Measurements from ENCODE around the gene PLXNA4. TPM values are rescaled to one million over a fixed set of nuclear protein-coding genes. Genes with fewer than 3 reads are reported as not detected.

The PLXNA4 gene
- total and polyA plus RNA-seq, 4 donors: 0.04 to 1.1 (median 0.41) TPM

DNA sequence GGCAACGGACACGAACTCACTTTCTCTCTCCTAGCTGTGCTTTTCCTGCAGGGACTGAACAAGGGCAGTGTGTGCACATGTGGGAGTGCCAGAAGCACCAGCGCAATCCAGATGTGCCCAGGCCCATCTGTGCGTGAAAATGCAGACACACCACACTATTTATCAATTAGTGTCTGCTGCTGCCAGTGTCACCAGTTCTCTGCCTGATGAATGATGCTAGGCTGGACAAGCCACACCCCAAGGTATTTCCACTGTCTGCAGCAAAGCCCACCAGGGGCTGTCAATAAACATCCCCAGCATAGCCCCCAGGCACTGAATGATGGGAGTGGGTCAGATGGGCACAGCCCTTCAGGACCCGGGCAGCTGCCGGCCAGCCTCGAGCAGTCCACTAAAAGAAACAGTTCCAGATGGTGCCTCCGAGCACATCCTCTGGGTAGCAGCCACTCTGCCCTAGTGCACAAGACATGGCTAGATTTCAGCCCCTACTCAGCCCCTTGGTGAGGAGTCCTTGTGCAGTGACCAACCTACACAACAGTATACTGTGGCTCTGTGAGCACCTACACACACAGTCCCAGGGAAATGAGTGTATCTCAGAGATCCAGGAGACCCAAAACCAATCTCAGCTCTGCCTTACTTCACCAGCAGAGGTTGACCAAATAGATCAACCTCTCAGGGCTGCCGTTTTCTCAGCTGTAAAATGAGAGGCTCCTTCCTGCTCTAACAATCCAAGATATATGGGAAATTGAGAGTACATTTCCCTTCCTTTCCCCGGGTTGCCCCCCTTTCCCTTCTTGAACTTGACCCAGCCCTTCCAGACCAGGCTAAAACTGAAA lies 314.7 kb downstream of the PLXNA4 start:
- DNase-seq (ENCODE audit: low spot score): no peak
- Histone ChIP-seq H3K4me1 (ENCODE audit: control insufficient read depth in 4 of 4, insufficient read depth in 4 of 4, low read length in 3 of 4) (peaks cover 0 to under 1% (median 0%) of the 10 kb centered on the region in 4 donors), H3K36me3 (ENCODE audit: control insufficient read depth in 4 of 4, insufficient read depth in 3 of 4, low read depth in 1 of 4, low read length in 3 of 4) (no peaks in the 10 kb centered on the region), H3K27me3 (ENCODE audit: control insufficient read depth in 4 of 4, insufficient read depth in 4 of 4, low read length in 3 of 4) (no peaks in the 10 kb centered on the region), H3K27ac (ENCODE audit: low read depth in 1 of 2, low read length in 2 of 2) (no peak overlapping the region), H3K9ac (ENCODE audit: low read depth in 1 of 2, low read length in 2 of 2) (no peak overlapping the region), H3K9me3 (ENCODE audit: control insufficient read depth in 4 of 4, low read length in 3 of 4) (no peaks in the 10 kb centered on the region), H3K4me3 (ENCODE audit: low read depth in 1 of 3, low read length in 3 of 3) (no peak overlapping the region)
- TF ChIP-seq, protein P1, sequence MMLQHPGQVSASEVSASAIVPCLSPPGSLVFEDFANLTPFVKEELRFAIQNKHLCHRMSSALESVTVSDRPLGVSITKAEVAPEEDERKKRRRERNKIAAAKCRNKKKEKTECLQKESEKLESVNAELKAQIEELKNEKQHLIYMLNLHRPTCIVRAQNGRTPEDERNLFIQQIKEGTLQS (IDR thresholded peaks at IDR 0.05): no peak
- TF ChIP-seq JUND (IDR thresholded peaks at IDR 0.05) (no peak), GABPA (IDR thresholded peaks at IDR 0.05 in 1 of 2, conservative IDR thresholded peaks at IDR 0.05 in 1 of 2) (no peak), YY1 (IDR thresholded peaks at IDR 0.05) (no peak), HNF4G (IDR thresholded peaks at IDR 0.05) (no peak), FOXA2 (IDR thresholded peaks at IDR 0.05) (no peak), RXRA (IDR thresholded peaks at IDR 0.05) (no peak), NR2F2 (IDR thresholded peaks at IDR 0.05) (no peak), SP1 (IDR thresholded peaks at IDR 0.05) (no peak), FOXA1 (IDR thresholded peaks at IDR 0.05) (no peak), EGR1 (IDR thresholded peaks at IDR 0.05; ENCODE audit: low read depth in 2 of 2) (no peak), HNF4A (conservative IDR thresholded peaks at IDR 0.05) (no peak), RAD21 (IDR thresholded peaks at IDR 0.05) (no peak), TAF1 (conservative IDR thresholded peaks at IDR 0.05) (no peak)
- TF ChIP-seq, protein P2, sequence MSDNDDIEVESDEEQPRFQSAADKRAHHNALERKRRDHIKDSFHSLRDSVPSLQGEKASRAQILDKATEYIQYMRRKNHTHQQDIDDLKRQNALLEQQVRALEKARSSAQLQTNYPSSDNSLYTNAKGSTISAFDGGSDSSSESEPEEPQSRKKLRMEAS (IDR thresholded peaks at IDR 0.05): no peak
- TF ChIP-seq, protein P3, sequence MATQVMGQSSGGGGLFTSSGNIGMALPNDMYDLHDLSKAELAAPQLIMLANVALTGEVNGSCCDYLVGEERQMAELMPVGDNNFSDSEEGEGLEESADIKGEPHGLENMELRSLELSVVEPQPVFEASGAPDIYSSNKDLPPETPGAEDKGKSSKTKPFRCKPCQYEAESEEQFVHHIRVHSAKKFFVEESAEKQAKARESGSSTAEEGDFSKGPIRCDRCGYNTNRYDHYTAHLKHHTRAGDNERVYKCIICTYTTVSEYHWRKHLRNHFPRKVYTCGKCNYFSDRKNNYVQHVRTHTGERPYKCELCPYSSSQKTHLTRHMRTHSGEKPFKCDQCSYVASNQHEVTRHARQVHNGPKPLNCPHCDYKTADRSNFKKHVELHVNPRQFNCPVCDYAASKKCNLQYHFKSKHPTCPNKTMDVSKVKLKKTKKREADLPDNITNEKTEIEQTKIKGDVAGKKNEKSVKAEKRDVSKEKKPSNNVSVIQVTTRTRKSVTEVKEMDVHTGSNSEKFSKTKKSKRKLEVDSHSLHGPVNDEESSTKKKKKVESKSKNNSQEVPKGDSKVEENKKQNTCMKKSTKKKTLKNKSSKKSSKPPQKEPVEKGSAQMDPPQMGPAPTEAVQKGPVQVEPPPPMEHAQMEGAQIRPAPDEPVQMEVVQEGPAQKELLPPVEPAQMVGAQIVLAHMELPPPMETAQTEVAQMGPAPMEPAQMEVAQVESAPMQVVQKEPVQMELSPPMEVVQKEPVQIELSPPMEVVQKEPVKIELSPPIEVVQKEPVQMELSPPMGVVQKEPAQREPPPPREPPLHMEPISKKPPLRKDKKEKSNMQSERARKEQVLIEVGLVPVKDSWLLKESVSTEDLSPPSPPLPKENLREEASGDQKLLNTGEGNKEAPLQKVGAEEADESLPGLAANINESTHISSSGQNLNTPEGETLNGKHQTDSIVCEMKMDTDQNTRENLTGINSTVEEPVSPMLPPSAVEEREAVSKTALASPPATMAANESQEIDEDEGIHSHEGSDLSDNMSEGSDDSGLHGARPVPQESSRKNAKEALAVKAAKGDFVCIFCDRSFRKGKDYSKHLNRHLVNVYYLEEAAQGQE (IDR thresholded peaks at IDR 0.05): no peak
- TF ChIP-seq, protein P4, sequence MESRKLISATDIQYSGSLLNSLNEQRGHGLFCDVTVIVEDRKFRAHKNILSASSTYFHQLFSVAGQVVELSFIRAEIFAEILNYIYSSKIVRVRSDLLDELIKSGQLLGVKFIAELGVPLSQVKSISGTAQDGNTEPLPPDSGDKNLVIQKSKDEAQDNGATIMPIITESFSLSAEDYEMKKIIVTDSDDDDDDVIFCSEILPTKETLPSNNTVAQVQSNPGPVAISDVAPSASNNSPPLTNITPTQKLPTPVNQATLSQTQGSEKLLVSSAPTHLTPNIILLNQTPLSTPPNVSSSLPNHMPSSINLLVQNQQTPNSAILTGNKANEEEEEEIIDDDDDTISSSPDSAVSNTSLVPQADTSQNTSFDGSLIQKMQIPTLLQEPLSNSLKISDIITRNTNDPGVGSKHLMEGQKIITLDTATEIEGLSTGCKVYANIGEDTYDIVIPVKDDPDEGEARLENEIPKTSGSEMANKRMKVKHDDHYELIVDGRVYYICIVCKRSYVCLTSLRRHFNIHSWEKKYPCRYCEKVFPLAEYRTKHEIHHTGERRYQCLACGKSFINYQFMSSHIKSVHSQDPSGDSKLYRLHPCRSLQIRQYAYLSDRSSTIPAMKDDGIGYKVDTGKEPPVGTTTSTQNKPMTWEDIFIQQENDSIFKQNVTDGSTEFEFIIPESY (IDR thresholded peaks at IDR 0.05): no peak
- TF ChIP-seq, protein P5, sequence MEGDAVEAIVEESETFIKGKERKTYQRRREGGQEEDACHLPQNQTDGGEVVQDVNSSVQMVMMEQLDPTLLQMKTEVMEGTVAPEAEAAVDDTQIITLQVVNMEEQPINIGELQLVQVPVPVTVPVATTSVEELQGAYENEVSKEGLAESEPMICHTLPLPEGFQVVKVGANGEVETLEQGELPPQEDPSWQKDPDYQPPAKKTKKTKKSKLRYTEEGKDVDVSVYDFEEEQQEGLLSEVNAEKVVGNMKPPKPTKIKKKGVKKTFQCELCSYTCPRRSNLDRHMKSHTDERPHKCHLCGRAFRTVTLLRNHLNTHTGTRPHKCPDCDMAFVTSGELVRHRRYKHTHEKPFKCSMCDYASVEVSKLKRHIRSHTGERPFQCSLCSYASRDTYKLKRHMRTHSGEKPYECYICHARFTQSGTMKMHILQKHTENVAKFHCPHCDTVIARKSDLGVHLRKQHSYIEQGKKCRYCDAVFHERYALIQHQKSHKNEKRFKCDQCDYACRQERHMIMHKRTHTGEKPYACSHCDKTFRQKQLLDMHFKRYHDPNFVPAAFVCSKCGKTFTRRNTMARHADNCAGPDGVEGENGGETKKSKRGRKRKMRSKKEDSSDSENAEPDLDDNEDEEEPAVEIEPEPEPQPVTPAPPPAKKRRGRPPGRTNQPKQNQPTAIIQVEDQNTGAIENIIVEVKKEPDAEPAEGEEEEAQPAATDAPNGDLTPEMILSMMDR (IDR thresholded peaks at IDR 0.05; ENCODE audit: low read depth, low read length, missing input control): no peak
- WGBS: 74% methylated on average over 10 of the region's 10 CpGs
